GM12878 (cell line): ENCODE results near the gene HS6ST3. TPM values are rescaled to one million over a fixed set of nuclear protein-coding genes. Genes with fewer than 3 reads are reported as not detected.

Experiments
- ATAC-seq: fragments of 200-7000 bp; cut with Tn5 transposase; 3 replicates; pipeline ENCODE4 v1.9.1; 2020; ENCODE audit warnings: mild to moderate bottlenecking, moderate library complexity
- BruUV-seq: library from RNA; stranded (reverse); fragments of 400-500 nt; replicated peaks from 2 replicates; lab custom pipeline; 2021; lab: Mats Ljungman, UMichigan
- CTCF ChIA-PET: fragments of 300-600 bp; sonication (Branson Sonifier 250); formaldehyde crosslinking; extraction: SDS; loops from one replicate; lab custom pipeline; 2021; ENCODE audit warnings: inconsistent platforms; lab: Yijun Ruan, JAX
- POLR2A ChIA-PET: fragments of 350-600 bp; formaldehyde crosslinking; extraction: SDS; loops from one replicate; lab custom pipeline; 2021; ENCODE audit warnings: inconsistent platforms; lab: Charles Lee
- RAD21 ChIA-PET: fragments of 300-600 bp; sonication (Branson Sonifier 250); formaldehyde crosslinking; loops from one replicate; lab custom pipeline; 2023; ENCODE audit warnings: antibody characterized with exemption; ENCODE audit not compliant: unreplicated experiment; lab: Charles Lee
- SMC1A ChIA-PET: fragments of 300-600 bp; sonication (Branson Sonifier 250); formaldehyde crosslinking; loops from one replicate; lab custom pipeline; 2023; ENCODE audit not compliant: unreplicated experiment, uncharacterized antibody; lab: Charles Lee
- DNase-seq: peaks from one replicate; pipeline ENCODE4 v3.0.0-alpha.2; 2011; ENCODE audit warnings: low read depth, low spot score
- FAIRE-seq: peaks from 3 replicates; lab custom pipeline; 2011; peaks lifted over from hg19 to GRCh38; lab: Jason Lieb, UNC
- H2AFZ ChIP-seq: 2 replicates; pipeline ENCODE4 v1.6.0; 2011; ENCODE audit warnings: low read depth, low read length, control low read depth; ENCODE audit not compliant: control insufficient read depth
- H3K27ac ChIP-seq: 2 replicates; pipeline ENCODE4 v1.5.1; 2011; ENCODE audit warnings: control low read depth; ENCODE audit not compliant: control insufficient read depth, insufficient read depth
- H3K27me3 ChIP-seq, 2 experiments: replicated peaks in 1 of 2; 2 replicates each; pipeline versions ENCODE4 v1.6.0 to v1.6.1; 2011; ENCODE audit warnings: low read length in 1 of 2; ENCODE audit not compliant: control insufficient read depth in 2 of 2, insufficient read depth in 2 of 2
- H3K36me3 ChIP-seq, 2 experiments: 2 replicates each; pipeline ENCODE4 v1.5.1; 2011; ENCODE audit warnings: low read length in 1 of 2; ENCODE audit not compliant: control insufficient read depth in 2 of 2, insufficient read depth in 2 of 2
- H3K4me1 ChIP-seq: 2 replicates; pipeline ENCODE4 v1.6.1; 2011; ENCODE audit warnings: mild to moderate bottlenecking, low read length, moderate library complexity, mixed read lengths; ENCODE audit not compliant: control insufficient read depth, insufficient read depth
- H3K4me2 ChIP-seq: 2 replicates; pipeline ENCODE4 v1.6.0; 2011; ENCODE audit warnings: control low read depth; ENCODE audit not compliant: control insufficient read depth, insufficient read depth
- H3K4me3 ChIP-seq: fragments of 200-600 bp; sonication (generic); 2 replicates; pipeline ENCODE4 v1.5.1; 2016
- H3K79me2 ChIP-seq: 2 replicates; pipeline ENCODE4 v1.6.0; 2011; ENCODE audit warnings: low read length; ENCODE audit not compliant: control insufficient read depth, insufficient read depth
- H3K9ac ChIP-seq: 2 replicates; pipeline ENCODE4 v1.8.0; 2011; ENCODE audit warnings: low read length, control low read depth, mixed read lengths; ENCODE audit not compliant: control insufficient read depth, insufficient read depth
- H3K9me3 ChIP-seq: replicated peaks from 3 replicates; pipeline ENCODE4 v1.5.1; 2011; ENCODE audit warnings: mild to moderate bottlenecking, low read length; ENCODE audit not compliant: control insufficient read depth, insufficient read depth
- H4K20me1 ChIP-seq: 2 replicates; pipeline ENCODE4 v1.6.0; 2011; ENCODE audit not compliant: control insufficient read depth, insufficient read depth
- BHLHE40 ChIP-seq, 2 experiments: fragments of 450-650 bp in 1 of 2; IDR thresholded peaks; 2 replicates each; pipeline ENCODE4 v1.6.1; 2011 to 2017; ENCODE audit warnings: low read depth in 2 of 2, borderline replicate concordance in 1 of 2, improper control_type of control experiment in 1 of 2, low read length in 1 of 2, mild to moderate bottlenecking in 1 of 2
- CHD4 ChIP-seq: fragments of 200-600 bp; sonication (generic); IDR thresholded peaks from 2 replicates; pipeline ENCODE4 v1.6.1; 2016; ENCODE audit warnings: mild to moderate bottlenecking
- CREB1 ChIP-seq: IDR thresholded peaks from 2 replicates; pipeline ENCODE4 v1.6.1; 2012; ENCODE audit warnings: low read depth, mild to moderate bottlenecking, inconsistent platforms
- EP300 ChIP-seq, 2 experiments: fragments of 150-350 bp in 1 of 2; IDR thresholded peaks; 2 replicates each; pipeline ENCODE4 v1.6.1; 2011 to 2012; ENCODE audit warnings: low read depth in 2 of 2, low read length in 2 of 2, borderline replicate concordance in 1 of 2, improper control_type of control experiment in 1 of 2, inconsistent platforms in 1 of 2; ENCODE audit not compliant: control insufficient read depth in 1 of 2
- HDAC6 ChIP-seq: fragments of 200-600 bp; sonication (generic); IDR thresholded peaks from one replicate; pipeline ENCODE4 v1.8.0; 2017; ENCODE audit warnings: antibody characterized with exemption; ENCODE audit not compliant: unreplicated experiment
- IKZF2 ChIP-seq, 2 experiments: fragments of 450-650 bp; IDR thresholded peaks; 2 replicates each; pipeline ENCODE4 v1.6.1; 2017; ENCODE audit warnings: mild to moderate bottlenecking in 2 of 2, moderate library complexity in 2 of 2
- POLR2AphosphoS2 ChIP-seq: IDR thresholded peaks from 2 replicates; pipeline ENCODE4 v1.6.1; 2011; ENCODE audit warnings: low read depth, mild to moderate bottlenecking, low read length, improper control_type of control experiment, moderate library complexity
- RB1 ChIP-seq: fragments of 450-650 bp; formaldehyde crosslinking; IDR thresholded peaks from 2 replicates; pipeline ENCODE4 v1.6.1; 2017; ENCODE audit warnings: mild to moderate bottlenecking, borderline replicate concordance
- TAF1 ChIP-seq: IDR thresholded peaks from 2 replicates; pipeline ENCODE4 v1.6.1; 2011; ENCODE audit warnings: mild to moderate bottlenecking, low read depth, low read length, borderline replicate concordance
- TCF3 ChIP-seq: IDR thresholded peaks from 2 replicates; pipeline ENCODE4 v1.6.1; 2012; ENCODE audit warnings: low read depth, mild to moderate bottlenecking, low read length, borderline replicate concordance; ENCODE audit not compliant: insufficient read depth
- ZNF384 ChIP-seq: IDR thresholded peaks from 2 replicates; pipeline ENCODE4 v1.6.1; 2012; ENCODE audit warnings: low read depth, mild to moderate bottlenecking, low read length, improper control_type of control experiment, borderline replicate concordance
- WGBS: methylation state at CpG from one replicate; pipeline ENCODE4 v1.1.6; 2016; ENCODE audit warnings: low lambda C conversion rate; ENCODE audit not compliant: insufficient replicate concordance, insufficient coverage; ENCODE audit errors: missing lambda C conversion rate; 5-methylcytosine and 5-hydroxymethylcytosine counted together
- in situ Hi-C: fragments of 300-500 bp; cut with MboI; formaldehyde crosslinking; loops from 9 replicates; pipeline ENCODE4 v1.14.3; 2018; ENCODE audit warnings: mixed read lengths
- intact Hi-C: fragments of 100-400 bp; cut with micrococcal nuclease; formaldehyde crosslinking; loops from one replicate; pipeline ENCODE4 v1.14.2; 2022; ENCODE audit not compliant: unreplicated experiment
- polyA plus RNA-seq, 11 experiments: library from polyadenylated mRNA; depleted of rRNA in 4 of 11; unstranded in 6 of 11; stranded (reverse) in 5 of 11; fragments of >200 nt; fragmentation: Nextera tagmentation in 4 of 11; fragmentation: Illumina TruSeq in 1 of 11; extraction: Ambion mirVana in 4 of 11; extraction: Trizol in 1 of 11; gene quantifications; 1 replicate in 1 of 11; 2 replicates in 10 of 11; pipeline versions ENCODE4 v1.2.1 to v1.2.3, GENCODE V29; 2011 to 2016; ENCODE audit warnings: inconsistent platforms in 2 of 11, missing spikeins in 2 of 11, low read depth in 1 of 11
- total RNA-seq, 4 experiments: library from RNA; depleted of rRNA in 3 of 4; stranded (reverse); fragments of >200 nt in 3 of 4; fragmentation: Illumina TruSeq in 1 of 4; extraction: Trizol in 1 of 4; gene quantifications; 2 replicates each; pipeline versions ENCODE4 v1.2.1 to v1.2.3, GENCODE V29; 2013 to 2021
- TF ChIP-seq, protein P1 (sequence below): IDR thresholded peaks from 2 replicates; pipeline ENCODE4 v1.6.1; 2012; ENCODE audit warnings: low read depth, low read length, improper control_type of control experiment
- TF ChIP-seq, protein P2 (sequence below): fragments of 150-350 bp; IDR thresholded peaks from 2 replicates; pipeline ENCODE4 v1.6.1; 2014; ENCODE audit warnings: mild to moderate bottlenecking, low read depth, low read length

HS6ST3 gene
- total and polyA plus RNA-seq, 10 of the 15 experiments (the other 5 are each of a cell fraction or from before 2014, with no cell fraction given) = under 0.01 to 2.9 TPM; not detected in 8

DNA sequence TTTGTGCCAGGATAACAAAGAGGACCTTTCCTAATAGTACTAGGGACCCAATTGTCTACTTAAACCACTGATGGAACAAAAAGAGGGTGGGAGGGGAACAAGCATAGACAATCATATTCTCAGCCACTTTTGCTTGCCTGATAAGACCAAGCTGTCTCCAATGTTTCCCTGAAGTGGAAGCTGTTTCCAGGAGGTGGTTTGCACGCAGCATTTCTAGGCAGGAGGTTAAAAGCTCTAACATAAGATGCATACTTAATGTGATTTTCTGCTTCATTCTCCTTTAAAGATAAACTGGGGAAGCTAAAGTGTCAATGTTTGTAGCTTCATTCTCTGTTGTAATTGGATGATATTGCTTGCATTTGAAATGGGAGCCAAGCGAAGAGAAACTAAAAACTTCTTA, 442.9 kb downstream of the HS6ST3 start:
- Histone ChIP-seq H2AFZ (no peak overlapping the region), H4K20me1 (no peaks in the 10 kb centered on the region), H3K79me2 (no peaks in the 10 kb centered on the region), H3K9me3 (no peaks in the 10 kb centered on the region), H3K4me1 (no peaks in the 10 kb centered on the region), H3K4me2 (no peak overlapping the region)
- SMC1A ChIA-PET = no interaction called here
- FAIRE-seq (no peak), DNase-seq (no peak)
- WGBS = 17% methylated on average over 2 of the region's 2 CpGs
- in situ Hi-C loops = no loop called here
- TF ChIP-seq, protein P1, sequence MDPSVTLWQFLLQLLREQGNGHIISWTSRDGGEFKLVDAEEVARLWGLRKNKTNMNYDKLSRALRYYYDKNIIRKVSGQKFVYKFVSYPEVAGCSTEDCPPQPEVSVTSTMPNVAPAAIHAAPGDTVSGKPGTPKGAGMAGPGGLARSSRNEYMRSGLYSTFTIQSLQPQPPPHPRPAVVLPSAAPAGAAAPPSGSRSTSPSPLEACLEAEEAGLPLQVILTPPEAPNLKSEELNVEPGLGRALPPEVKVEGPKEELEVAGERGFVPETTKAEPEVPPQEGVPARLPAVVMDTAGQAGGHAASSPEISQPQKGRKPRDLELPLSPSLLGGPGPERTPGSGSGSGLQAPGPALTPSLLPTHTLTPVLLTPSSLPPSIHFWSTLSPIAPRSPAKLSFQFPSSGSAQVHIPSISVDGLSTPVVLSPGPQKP = no peak
- TF ChIP-seq IKZF2 (IDR thresholded peaks at IDR 0.05) (no peak), HDAC6 (no peak), TAF1 (no peak), BHLHE40 (IDR thresholded peaks at IDR 0.05; ENCODE audit: borderline replicate concordance in 1 of 2, low read depth in 2 of 2, low read length in 1 of 2) (no peak), TCF3 (no peak), CREB1 (no peak), POLR2AphosphoS2 (no peak), RB1 (no peak), ZNF384 (no peak), EP300 (IDR thresholded peaks at IDR 0.05; ENCODE audit: borderline replicate concordance in 1 of 2, control insufficient read depth in 1 of 2, low read depth in 2 of 2, low read length in 2 of 2) (no peak), CHD4 (no peak)
- TF ChIP-seq, protein P2, sequence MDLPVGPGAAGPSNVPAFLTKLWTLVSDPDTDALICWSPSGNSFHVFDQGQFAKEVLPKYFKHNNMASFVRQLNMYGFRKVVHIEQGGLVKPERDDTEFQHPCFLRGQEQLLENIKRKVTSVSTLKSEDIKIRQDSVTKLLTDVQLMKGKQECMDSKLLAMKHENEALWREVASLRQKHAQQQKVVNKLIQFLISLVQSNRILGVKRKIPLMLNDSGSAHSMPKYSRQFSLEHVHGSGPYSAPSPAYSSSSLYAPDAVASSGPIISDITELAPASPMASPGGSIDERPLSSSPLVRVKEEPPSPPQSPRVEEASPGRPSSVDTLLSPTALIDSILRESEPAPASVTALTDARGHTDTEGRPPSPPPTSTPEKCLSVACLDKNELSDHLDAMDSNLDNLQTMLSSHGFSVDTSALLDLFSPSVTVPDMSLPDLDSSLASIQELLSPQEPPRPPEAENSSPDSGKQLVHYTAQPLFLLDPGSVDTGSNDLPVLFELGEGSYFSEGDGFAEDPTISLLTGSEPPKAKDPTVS = no peak
- TF ChIP-seq, all 136 proteins: peak for 0
- POLR2A ChIA-PET = no interaction called here
- intact Hi-C loops = no loop called here
- no peak overlapping the region for H3K9ac ChIP-seq
- ATAC-seq = no peak
- H3K4me3 ChIP-seq = no peak overlapping the region
- CTCF ChIA-PET = no interaction called here
- BruUV-seq = no TSS peak
- H3K36me3 ChIP-seq = no peaks in the 10 kb centered on the region
- H3K27ac ChIP-seq = no peak overlapping the region
- no peaks in the 10 kb centered on the region for H3K27me3 ChIP-seq
- RAD21 ChIA-PET = no interaction called here
